Measurements from ENCODE around the gene FGFBP2. TPM values are rescaled to one million over a fixed set of nuclear protein-coding genes. Genes with fewer than 3 reads are reported as not detected.

Gene FGFBP2
- total and polyA plus RNA-seq, 2 donors (not counting 1 experiment from before 2014, with no cell fraction given) = 0.59 to 0.82 TPM

DNA sequence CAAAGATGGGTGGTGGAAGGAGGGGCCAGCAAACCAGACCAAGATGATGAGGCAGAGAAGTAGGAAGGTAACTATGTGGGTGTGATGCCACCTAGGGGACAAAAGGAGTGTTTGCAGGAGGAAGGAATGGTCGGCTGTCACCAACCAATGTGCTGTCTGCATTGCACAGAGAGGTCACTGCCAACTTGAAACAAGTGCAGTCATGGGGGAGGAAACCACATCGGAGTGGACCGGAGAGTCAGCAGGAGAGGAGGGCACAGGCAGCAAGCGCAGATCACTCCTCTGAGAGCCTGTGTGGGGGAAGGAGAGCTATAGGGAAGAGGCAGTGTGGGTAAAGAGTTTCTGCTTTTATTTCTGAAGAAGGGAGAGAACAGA, 38.5 kb upstream of the FGFBP2 start:
- DNase-seq = peak; percentile 68

More for the DNA sequence above, 38.5 kb upstream of the FGFBP2 start:
- Histone ChIP-seq H3K79me2 (ENCODE audit: control insufficient read depth, insufficient read depth, low read length) (no peaks in the 10 kb centered on the region), H3K9ac (ENCODE audit: low read length) (no peak overlapping the region), H3K36me3 (replicated peaks in 1 of 2; ENCODE audit: control extremely low read depth in 1 of 2, control insufficient read depth in 1 of 2, extremely low read depth in 1 of 2, insufficient read depth in 2 of 2, low read length in 1 of 2) (no peaks in the 10 kb centered on the region), H4K20me1 (ENCODE audit: control insufficient read depth, insufficient read depth, low read length, poor library complexity, severe bottlenecking) (no peaks in the 10 kb centered on the region), H3K4me2 (replicated peaks; ENCODE audit: low read depth, low read length, poor library complexity, severe bottlenecking) (no peak overlapping the region), H3K27ac (ENCODE audit: low read length in 2 of 2) (no peak overlapping the region), H3K27me3 (replicated peaks in 1 of 4; ENCODE audit: control extremely low read depth in 1 of 4, control insufficient read depth in 3 of 4, insufficient read depth in 4 of 4, low read length in 3 of 4) (no peaks in the 10 kb centered on the region), H3K4me3 (ENCODE audit: control extremely low read depth in 1 of 5, extremely low read depth in 1 of 5, insufficient read depth in 1 of 5, low read depth in 2 of 5, low read length in 4 of 5) (no peak overlapping the region), H3K9me3 (ENCODE audit: control extremely low read depth in 1 of 3, control insufficient read depth in 2 of 3, insufficient read depth in 1 of 3, low read length in 2 of 3) (no peaks in the 10 kb centered on the region), H3K4me1 (ENCODE audit: control insufficient read depth in 2 of 2, insufficient read depth in 2 of 2, low read length in 2 of 2) (no peaks in the 10 kb centered on the region), H2AFZ (ENCODE audit: insufficient read depth, low read depth, low read length, poor library complexity, severe bottlenecking) (peak overlapping the region; percentile 26)
- Mint-ChIP-seq H3K4me3 (no peak overlapping the region), H3K4me1 (no peaks in the 10 kb centered on the region), H3K9me3 (ENCODE audit: insufficient read depth) (no peaks in the 10 kb centered on the region), H3K27ac (no peak overlapping the region), H3K27me3 (no peaks in the 10 kb centered on the region)
- TF ChIP-seq CTCF (IDR thresholded peaks at IDR 0.05) = peak; percentile 82
- TF ChIP-seq EZH2 (IDR thresholded peaks at IDR 0.05; ENCODE audit: borderline replicate concordance, insufficient read depth, low read depth, low read length, poor library complexity, severe bottlenecking) = no peak
- ChIA-PET CTCF (interaction anchor here (0.6 to 7.3 kb wide), 15 partner anchors 13 to 272 kb away, joined by 3 to 61 read pairs (median 4); no protein-coding TSS in a partner anchor), POLR2A (no interaction called here)
- 13% methylated on average over 4 of the region's 4 CpGs for WGBS (ENCODE audit: insufficient coverage)
- intact Hi-C loops (cut with micrococcal nuclease) = loop anchor here (1.0 to 2.0 kb wide), 3 partner anchors 119 to 523 kb away; no protein-coding TSS in a partner anchor
- ATAC-seq (ENCODE audit: low read depth) = peak; percentile 81
